Immature natural killer cell (primary cell): ENCODE results near the gene OR12D1. TPM values are rescaled to one million over a fixed set of nuclear protein-coding genes. Genes with fewer than 3 reads are reported as not detected.
"Not testable (repeated sequence)": the region's sequence is repeated elsewhere in the genome, so short reads cannot be mapped to it uniquely, and the experiment has no call there.

Experiments
- DNase-seq, 3 donors: peaks; one replicate each; pipeline ENCODE4 v3.0.0; 2022; ENCODE audit warnings: mixed read lengths in 1 of 3
- H3K27ac Mint-ChIP-seq, 6 donors: one replicate each; pipeline ENCODE4 v1.8.0; 2020; ENCODE audit warnings: mixed read lengths in 6 of 6, mild to moderate bottlenecking in 5 of 6, inconsistent platforms in 4 of 6, moderate library complexity in 3 of 6
- H3K27me3 Mint-ChIP-seq, 3 donors: one replicate each; pipeline ENCODE4 v1.8.0; 2020 to 2021; ENCODE audit warnings: low read depth in 3 of 3, mild to moderate bottlenecking in 3 of 3, mixed read lengths in 3 of 3, moderate library complexity in 3 of 3, inconsistent platforms in 1 of 3
- H3K36me3 Mint-ChIP-seq, 3 donors: one replicate each; pipeline ENCODE4 v1.8.0; 2020; ENCODE audit warnings: mixed read lengths in 3 of 3, inconsistent platforms in 2 of 3, mild to moderate bottlenecking in 2 of 3
- H3K4me1 Mint-ChIP-seq, 2 donors: one replicate each; pipeline ENCODE4 v1.8.0; 2020; ENCODE audit warnings: inconsistent platforms in 2 of 2, mild to moderate bottlenecking in 2 of 2, mixed read lengths in 2 of 2, moderate library complexity in 1 of 2
- H3K4me3 Mint-ChIP-seq, 5 donors: one replicate each; pipeline ENCODE4 v1.8.0; 2020; ENCODE audit warnings: mild to moderate bottlenecking in 5 of 5, mixed read lengths in 5 of 5, inconsistent platforms in 3 of 5, moderate library complexity in 3 of 5
- H3K9me3 Mint-ChIP-seq, 6 donors: one replicate each; pipeline ENCODE4 v1.8.0; 2020; ENCODE audit warnings: mild to moderate bottlenecking in 6 of 6, mixed read lengths in 6 of 6, inconsistent platforms in 4 of 6, moderate library complexity in 3 of 6
- polyA plus RNA-seq, 3 donors: library from polyadenylated mRNA; unstranded; fragments of 300-500 nt; fragmentation: Illumina TruSeq; gene quantifications; one replicate each; pipeline ENCODE4 v1.2.3, GENCODE V29; 2021

OR12D1 gene
- polyA plus RNA-seq, 3 donors from 2014 or later = not detected

GRCh38 chr6:29442719-29443118, 28.0 kb downstream of the OR12D1 start:
- Mint-ChIP-seq H3K27me3 (peaks cover 0 to 15% (median 2%) of the 10 kb centered on the region in 3 donors), H3K4me3 (no peak overlapping the region), H3K9me3 (peaks cover 0 to 2% (median 0%) of the 10 kb centered on the region in 6 donors), H3K36me3 (no peaks in the 10 kb centered on the region), H3K4me1 (no peaks in the 10 kb centered on the region), H3K27ac (no peak overlapping the region)
- DNase-seq = no peak

GRCh38 chr6:29444031-29444430, 29.3 kb downstream of the OR12D1 start:
- not testable (repeated sequence) for H3K4me3 Mint-ChIP-seq, DNase-seq, H3K27ac Mint-ChIP-seq, H3K9me3 Mint-ChIP-seq, H3K4me1 Mint-ChIP-seq, H3K36me3 Mint-ChIP-seq
- H3K27me3 Mint-ChIP-seq = peaks cover 2 to 19% (median 2%) of the 10 kb centered on the region in 3 donors

- Mint-ChIP-seq H3K4me1 (no peaks in the 10 kb centered on the region), H3K4me3 (no peak overlapping the region), H3K27ac (no peak overlapping the region), H3K27me3 (peaks cover 0 to 19% (median 4%) of the 10 kb centered on the region in 3 donors), H3K9me3 (peaks cover 0 to 7% (median 0%) of the 10 kb centered on the region in 6 donors), H3K36me3 (no peaks in the 10 kb centered on the region)
- no peak for DNase-seq
Observed at GRCh38 chr6:29447670-29448069, 32.9 kb downstream of the OR12D1 start.

- H3K27ac Mint-ChIP-seq = no peak overlapping the region
- DNase-seq = no peak
- no peaks in the 10 kb centered on the region for H3K4me1 Mint-ChIP-seq
- peaks cover 0 to 7% (median 0%) of the 10 kb centered on the region in 6 donors for H3K9me3 Mint-ChIP-seq
- H3K4me3 Mint-ChIP-seq = no peak overlapping the region
- peaks cover 0 to 15% (median 4%) of the 10 kb centered on the region in 3 donors for H3K27me3 Mint-ChIP-seq
- H3K36me3 Mint-ChIP-seq = no peaks in the 10 kb centered on the region
Observed at GRCh38 chr6:29451471-29452193, 36.9 kb downstream of the OR12D1 start.

- H3K9me3 Mint-ChIP-seq = no peaks in the 10 kb centered on the region
- no peak within 1 kb of the TSS for H3K27ac Mint-ChIP-seq
- H3K4me3 Mint-ChIP-seq = no peak within 1 kb of the TSS
- H3K36me3 Mint-ChIP-seq = no peaks in the 10 kb centered on the region
- no peak for DNase-seq
- no peaks in the 10 kb centered on the region for H3K4me1 Mint-ChIP-seq
- peaks cover 0 to 5% (median 3%) of the 10 kb centered on the region in 3 donors for H3K27me3 Mint-ChIP-seq
Observed at GRCh38 chr6:29456971-29457370, 42.2 kb downstream of the OR12D1 start, which contains the start of the genes OR11A1 and OR2H1. TSS of gene OR11A1 (minus strand) at chr6:29457071. CDS start at chr6:29427641, 29,430 bp downstream. TSS of gene OR2H1 (plus strand) at chr6:29457155. CDS start at chr6:29461770, 4,615 bp downstream.

GRCh38 chr6:29461021-29461814, 46.5 kb downstream of the OR12D1 start:
- Mint-ChIP-seq H3K27me3 (peaks cover 0 to 5% (median 5%) of the 10 kb centered on the region in 3 donors), H3K4me3 (no peak overlapping the region), H3K9me3 (no peaks in the 10 kb centered on the region), H3K27ac (no peak overlapping the region), H3K36me3 (no peaks in the 10 kb centered on the region), H3K4me1 (no peaks in the 10 kb centered on the region)
- no peak for DNase-seq

GRCh38 chr6:29462022-29462421, 47.3 kb downstream of the OR12D1 start:
- DNase-seq = no peak
- no peaks in the 10 kb centered on the region for H3K9me3 Mint-ChIP-seq
- no peak overlapping the region for H3K27ac Mint-ChIP-seq
- H3K27me3 Mint-ChIP-seq = peaks cover 0 to 5% (median 5%) of the 10 kb centered on the region in 3 donors
- no peaks in the 10 kb centered on the region for H3K36me3 Mint-ChIP-seq
- H3K4me3 Mint-ChIP-seq = no peak overlapping the region
- no peaks in the 10 kb centered on the region for H3K4me1 Mint-ChIP-seq

GRCh38 chr6:29465279-29465678, 50.6 kb downstream of the OR12D1 start:
- Mint-ChIP-seq H3K27ac (no peak overlapping the region), H3K36me3 (no peaks in the 10 kb centered on the region), H3K9me3 (no peaks in the 10 kb centered on the region), H3K4me3 (no peak overlapping the region), H3K27me3 (peaks cover 0 to 7% (median 2%) of the 10 kb centered on the region in 3 donors), H3K4me1 (no peaks in the 10 kb centered on the region)
- no peak for DNase-seq

- Mint-ChIP-seq H3K27ac (no peak overlapping the region), H3K36me3 (no peaks in the 10 kb centered on the region), H3K4me1 (no peaks in the 10 kb centered on the region), H3K9me3 (no peaks in the 10 kb centered on the region), H3K27me3 (peaks cover 0 to 7% (median 2%) of the 10 kb centered on the region in 3 donors), H3K4me3 (no peak overlapping the region)
- DNase-seq = no peak
Observed at GRCh38 chr6:29465801-29466200, 51.1 kb downstream of the OR12D1 start.

- H3K36me3 Mint-ChIP-seq = no peaks in the 10 kb centered on the region
Observed at GRCh38 chr6:29466241-29466640, 51.5 kb downstream of the OR12D1 start.

More at GRCh38 chr6:29466241-29466640, 51.5 kb downstream of the OR12D1 start:
- Mint-ChIP-seq H3K9me3 (no peaks in the 10 kb centered on the region), H3K27me3 (peaks cover 0 to 7% (median 2%) of the 10 kb centered on the region in 3 donors), H3K27ac (no peak overlapping the region), H3K4me3 (no peak overlapping the region), H3K4me1 (no peaks in the 10 kb centered on the region)
- no peak for DNase-seq

Other genes with a start within 250 kb of the OR12D1 start
- gene OR2J2, start 244.0 kb upstream of the OR12D1 start, polyA plus RNA-seq = not detected
- not detected for gene OR14J1, start 113.2 kb upstream of the OR12D1 start, polyA plus RNA-seq
- gene OR5V1, start 46.1 kb upstream of the OR12D1 start, polyA plus RNA-seq = not detected
- gene OR12D3, start 39.6 kb upstream of the OR12D1 start, polyA plus RNA-seq = not detected
- gene OR12D2, start 19.3 kb upstream of the OR12D1 start, polyA plus RNA-seq = not detected
- gene OR10C1, start 24.4 kb downstream of the OR12D1 start, polyA plus RNA-seq = not detected
- not detected for gene OR11A1, start 42.1 kb downstream of the OR12D1 start, polyA plus RNA-seq
- gene OR2H1, start 42.2 kb downstream of the OR12D1 start, polyA plus RNA-seq = not detected
- not detected for gene MAS1L, start 73.0 kb downstream of the OR12D1 start, polyA plus RNA-seq
- not detected for gene UBD, start 144.8 kb downstream of the OR12D1 start, polyA plus RNA-seq
- gene OR2H2, start 170.2 kb downstream of the OR12D1 start, polyA plus RNA-seq = not detected
- not detected for gene GABBR1, start 218.3 kb downstream of the OR12D1 start, polyA plus RNA-seq
- gene MOG, start 242.2 kb downstream of the OR12D1 start, polyA plus RNA-seq = not detected